H7 (cell line): Measurements from ENCODE around the gene SCRT2. TPM values are rescaled to one million over a fixed set of nuclear protein-coding genes. Genes with fewer than 3 reads are reported as not detected.
"Not testable (repeated sequence)": the region's sequence is repeated elsewhere in the genome, so short reads cannot be mapped to it uniquely, and the experiment has no call there.

ENCODE experiments used
- DNase-seq: peaks from one replicate; pipeline ENCODE4 v3.0.0; 2012
- H3K27me3 ChIP-seq: 2 replicates; pipeline ENCODE4 v1.6.0; 2011; ENCODE audit warnings: mild to moderate bottlenecking, low read length; ENCODE audit not compliant: control insufficient read depth, insufficient read depth
- H3K36me3 ChIP-seq: replicated peaks from 2 replicates; pipeline ENCODE4 v1.5.1; 2011; ENCODE audit warnings: low read length; ENCODE audit not compliant: control insufficient read depth, insufficient read depth
- H3K4me3 ChIP-seq: 2 replicates; pipeline ENCODE4 v1.5.1; 2011; ENCODE audit warnings: low read depth, mild to moderate bottlenecking, control low read depth, low read length, moderate library complexity; ENCODE audit not compliant: insufficient read depth
- total RNA-seq: library from RNA; depleted of rRNA; stranded (reverse); fragments of >200 nt; shearing (Covaris generic); gene quantifications from 2 replicates; pipeline ENCODE4 v1.2.3, GENCODE V29; 2014; rRNA removed

Gene SCRT2
- 0.03 TPM in 1 of 2 replicates, not detected in the other for total RNA-seq

DNA sequence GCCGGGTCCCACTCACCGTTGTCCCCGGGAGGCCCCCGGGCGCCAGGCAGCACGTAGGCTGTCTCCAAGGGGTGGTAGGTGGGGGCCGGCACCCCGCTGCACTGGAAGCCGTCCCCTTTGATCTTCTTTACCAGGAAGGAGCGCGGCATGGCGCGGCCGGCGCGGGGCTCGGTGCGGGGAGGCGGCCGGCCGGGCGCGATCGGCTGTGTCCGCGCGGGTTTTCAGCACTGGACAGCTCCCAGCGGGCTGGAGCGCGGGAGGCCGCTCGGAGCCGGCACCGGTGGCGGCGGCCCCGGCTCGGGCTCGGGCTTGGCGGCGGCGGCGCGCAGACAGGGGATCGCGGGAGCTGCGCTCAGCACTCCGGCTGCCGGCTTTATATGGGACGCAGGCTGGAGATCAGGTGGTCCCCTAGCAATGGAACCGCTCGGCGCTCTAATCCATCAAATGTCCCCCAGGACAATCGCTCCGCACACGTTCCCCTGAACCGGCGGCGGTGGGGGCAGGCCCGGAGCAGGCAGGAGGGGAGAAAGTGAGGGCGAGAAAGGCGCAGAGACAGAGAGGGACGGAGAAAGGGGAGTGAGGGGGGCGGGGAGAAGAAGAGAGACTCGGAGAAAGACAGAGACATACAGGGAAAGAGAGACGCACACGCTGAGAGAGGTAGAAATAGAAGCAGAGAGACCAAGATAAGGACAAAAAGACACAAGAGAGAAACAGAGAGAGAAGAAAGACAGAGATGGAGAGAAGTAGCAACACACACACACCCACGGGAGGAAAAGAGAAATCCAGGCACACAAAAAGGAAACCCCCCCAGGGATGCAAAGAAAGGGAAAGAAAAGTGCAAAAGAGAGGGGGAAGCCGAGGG, at the start of gene SCRT2:
Gene SCRT2 (minus strand): TSS at position 350 of the 862 bp plus-strand sequence. CDS start 201 bp downstream, at position 149.
- Histone ChIP-seq H3K36me3 (no peaks in the 10 kb centered on the region), H3K4me3 (peak within 1 kb of the TSS; percentile 56), H3K27me3 (peaks cover 35% of the 10 kb centered on the region)
- DNase-seq, result peak; percentile 97

DNA sequence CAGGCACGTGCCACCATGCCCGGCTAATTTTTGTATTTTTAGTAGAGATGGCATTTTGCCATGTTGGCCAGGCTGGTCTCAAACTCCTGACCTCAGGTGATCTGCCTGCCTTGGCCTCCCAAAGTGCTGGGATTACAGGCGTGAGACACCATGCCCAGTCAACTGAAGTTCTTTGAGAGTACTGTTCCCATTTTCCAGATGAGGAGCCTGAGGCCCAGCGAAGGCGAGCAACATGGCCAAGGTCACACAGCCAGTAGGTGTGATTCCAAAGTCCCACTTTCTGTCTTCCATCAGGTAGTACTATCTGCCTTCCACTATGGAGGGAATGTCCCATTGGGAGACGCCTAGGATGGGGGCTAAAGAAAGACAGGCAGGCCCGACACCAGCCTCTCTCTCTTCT, 49.2 kb upstream of the SCRT2 start:
- peaks cover 14% of the 10 kb centered on the region for H3K27me3 ChIP-seq
- not testable (repeated sequence) for H3K4me3 ChIP-seq, DNase-seq, H3K36me3 ChIP-seq

DNA sequence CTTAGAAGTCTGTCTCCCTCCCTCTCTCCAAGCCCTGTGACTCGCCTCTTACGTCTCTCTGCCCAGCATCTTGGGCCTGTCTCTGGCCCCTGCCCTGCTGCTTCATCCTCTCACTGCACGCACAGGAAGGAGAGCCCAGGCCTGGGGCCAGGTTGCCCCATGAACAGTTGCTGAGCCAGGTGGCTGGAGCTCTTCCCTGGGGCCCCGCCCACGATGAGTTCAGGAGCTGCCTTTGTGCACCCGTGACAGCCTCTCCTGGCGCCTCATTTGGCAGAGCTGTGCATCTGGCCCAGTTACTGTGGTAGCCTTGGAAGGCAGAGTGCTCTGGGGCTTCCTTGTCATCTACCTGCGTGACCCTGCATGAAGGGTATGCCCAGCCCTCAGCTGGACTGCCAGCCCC, 48.2 kb upstream of the SCRT2 start:
- H3K36me3 ChIP-seq, result no peaks in the 10 kb centered on the region
- DNase-seq, result peak; percentile 68

DNA sequence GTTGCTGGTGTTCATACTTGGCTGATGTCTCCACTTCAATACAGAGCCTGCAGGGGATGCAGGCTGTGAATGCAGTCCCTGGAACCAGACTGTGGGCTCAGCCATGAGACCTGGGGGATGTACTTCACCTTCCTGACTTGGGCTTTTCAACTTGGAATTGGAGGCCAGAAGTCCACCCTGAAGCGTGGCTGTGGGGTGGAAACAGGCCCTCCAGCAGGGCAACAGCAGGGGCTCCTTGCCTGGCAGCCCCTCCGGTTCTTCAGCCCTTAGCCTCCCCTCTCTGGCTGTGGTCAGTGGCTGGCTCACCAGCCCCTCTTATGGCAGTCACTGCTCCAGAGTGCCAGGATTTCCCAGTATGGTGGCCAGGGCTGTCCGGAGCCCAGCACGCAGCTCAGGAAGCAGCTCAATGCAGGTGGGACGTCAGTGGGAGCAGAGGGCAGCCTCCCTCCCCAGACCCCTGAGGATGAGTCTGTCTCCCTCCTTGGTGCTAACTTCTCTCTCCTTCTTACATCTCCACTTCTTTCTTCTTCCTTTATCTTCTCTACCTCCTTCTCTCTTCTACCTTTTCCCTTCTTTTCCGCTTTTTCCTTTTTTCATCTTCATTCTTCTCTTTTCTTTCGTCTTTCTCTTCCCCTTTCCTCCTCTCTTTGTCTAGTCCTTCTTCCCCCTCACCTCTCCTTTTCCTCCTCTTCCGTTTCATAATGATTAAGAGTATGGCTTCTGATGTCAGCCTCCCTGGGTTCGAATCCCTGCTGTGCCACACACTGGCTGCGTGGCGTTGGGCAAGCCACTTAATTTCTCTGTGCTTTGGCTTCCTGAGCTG, 47.4 kb upstream of the SCRT2 start:
- peak; percentile 38 for DNase-seq
- no peak overlapping the region for H3K4me3 ChIP-seq
- H3K27me3 ChIP-seq, result peaks cover 11% of the 10 kb centered on the region
- no peaks in the 10 kb centered on the region for H3K36me3 ChIP-seq

More for the DNA sequence above, 48.2 kb upstream of the SCRT2 start:
- H3K27me3 ChIP-seq, result peaks cover 14% of the 10 kb centered on the region
- no peak overlapping the region for H3K4me3 ChIP-seq

DNA sequence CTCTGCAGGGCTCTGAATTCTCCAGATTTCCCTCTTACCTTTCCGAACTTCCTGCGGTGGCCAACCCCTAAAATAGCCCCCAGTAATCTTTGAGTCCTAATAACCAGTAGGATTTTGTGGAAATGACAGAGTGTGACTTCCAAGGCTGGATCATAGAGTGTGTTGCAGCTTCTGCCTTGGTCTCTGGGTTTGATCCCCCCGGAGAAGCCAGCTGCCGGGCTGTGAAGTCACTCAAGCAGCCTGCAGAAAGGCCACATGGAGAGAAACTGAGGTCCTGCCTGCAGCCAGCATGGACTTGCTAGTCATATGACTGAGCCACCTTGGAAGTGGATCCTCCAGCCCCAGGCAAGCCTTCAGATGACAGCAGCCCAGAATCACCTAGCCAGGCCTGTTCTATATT, 46.3 kb upstream of the SCRT2 start:
- Histone ChIP-seq H3K36me3 (no peaks in the 10 kb centered on the region), H3K27me3 (peaks cover 4% of the 10 kb centered on the region), H3K4me3 (no peak overlapping the region)
- DNase-seq, result no peak

DNA sequence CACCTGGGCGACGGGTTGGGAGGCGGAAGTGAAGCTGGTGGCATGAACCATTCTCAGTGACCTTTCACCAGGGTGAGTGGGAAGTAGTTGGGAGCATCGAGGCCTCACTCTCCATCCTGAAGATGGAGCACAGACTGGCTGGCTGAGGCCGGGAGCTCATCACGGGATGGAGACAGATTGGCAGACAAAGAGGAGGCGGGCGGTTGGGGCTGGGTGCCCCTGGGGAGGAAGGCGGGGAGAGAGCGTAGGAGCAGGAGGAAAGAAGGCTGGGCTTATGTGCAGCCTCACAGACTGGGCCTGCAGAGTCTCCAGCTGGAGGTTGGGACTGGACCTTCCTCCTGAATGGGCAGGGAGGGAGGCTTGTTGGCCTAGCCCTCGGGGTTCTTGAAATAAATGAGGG, 44.2 kb upstream of the SCRT2 start:
- Histone ChIP-seq H3K27me3 (no peaks in the 10 kb centered on the region; the same call in 1 of the 2 replicates), H3K4me3 (no peak overlapping the region), H3K36me3 (no peaks in the 10 kb centered on the region)
- DNase-seq, result peak; percentile 76

DNA sequence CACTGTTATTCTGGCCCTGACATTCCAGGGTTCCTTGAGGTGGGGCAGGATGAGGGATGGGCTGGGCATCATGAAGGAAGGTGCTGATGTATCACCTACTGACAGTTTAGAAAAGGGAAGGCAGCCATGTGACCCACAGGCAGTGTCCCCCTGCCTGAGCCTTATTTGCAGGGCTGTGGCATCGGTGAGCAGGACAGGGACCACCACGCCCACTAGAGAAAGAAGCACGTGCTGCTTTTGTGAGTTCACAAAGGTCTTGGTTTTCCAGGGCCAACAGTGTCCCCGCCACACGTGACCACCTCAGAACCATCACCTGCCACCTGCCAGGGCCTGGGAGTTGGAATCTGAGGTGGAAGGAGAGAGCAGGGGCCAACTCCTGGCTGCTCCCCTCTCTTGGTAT, 43.5 kb upstream of the SCRT2 start:
- Histone ChIP-seq H3K4me3 (no peak overlapping the region), H3K27me3 (no peaks in the 10 kb centered on the region; the same call in 1 of the 2 replicates), H3K36me3 (no peaks in the 10 kb centered on the region)
- DNase-seq, result peak; percentile 13

DNA sequence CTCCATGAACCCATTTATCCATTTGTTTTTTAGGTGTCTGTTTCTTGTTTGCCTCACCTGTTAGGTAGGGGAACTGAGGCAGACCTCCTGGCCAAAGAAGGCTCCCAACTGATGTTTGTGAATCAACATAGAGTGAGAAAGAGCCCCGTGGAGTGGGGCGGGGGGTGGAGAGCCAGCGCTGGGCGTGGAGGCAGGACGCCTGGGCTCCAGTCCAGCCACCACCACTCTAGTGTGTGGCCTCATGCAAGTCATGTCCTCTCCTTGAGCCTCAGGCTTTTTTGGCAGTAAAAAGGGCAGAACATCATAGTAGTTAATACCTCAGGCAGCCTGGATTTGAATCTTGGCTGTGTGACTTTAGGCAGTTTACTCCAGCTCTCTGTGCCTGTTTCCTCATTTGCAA, 42.2 kb upstream of the SCRT2 start:
- Histone ChIP-seq H3K27me3 (no peaks in the 10 kb centered on the region), H3K4me3 (no peak overlapping the region), H3K36me3 (no peaks in the 10 kb centered on the region)
- DNase-seq, result peak; percentile 7

DNA sequence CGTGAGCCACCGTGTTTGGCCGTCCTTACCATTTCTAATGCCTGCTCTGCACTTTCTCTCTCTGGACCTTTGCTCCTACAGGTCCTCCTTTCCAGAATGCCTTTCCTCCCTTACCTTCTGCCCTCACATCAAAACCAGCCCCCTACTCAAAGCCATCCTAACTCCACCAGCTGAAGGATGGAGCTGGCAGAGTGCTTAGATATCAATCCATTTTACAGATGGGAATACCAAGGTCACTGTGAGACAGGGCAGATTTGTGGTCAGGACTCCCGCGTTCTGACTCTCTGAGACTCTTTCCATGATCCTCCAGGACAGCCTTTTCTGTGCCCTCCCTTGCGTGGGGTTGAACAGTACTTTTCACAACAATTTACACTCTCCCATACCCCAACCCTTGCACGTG, 41.7 kb upstream of the SCRT2 start:
- Histone ChIP-seq H3K36me3 (no peaks in the 10 kb centered on the region), H3K4me3 (no peak overlapping the region), H3K27me3 (no peaks in the 10 kb centered on the region)
- DNase-seq, result peak; percentile 7

DNA sequence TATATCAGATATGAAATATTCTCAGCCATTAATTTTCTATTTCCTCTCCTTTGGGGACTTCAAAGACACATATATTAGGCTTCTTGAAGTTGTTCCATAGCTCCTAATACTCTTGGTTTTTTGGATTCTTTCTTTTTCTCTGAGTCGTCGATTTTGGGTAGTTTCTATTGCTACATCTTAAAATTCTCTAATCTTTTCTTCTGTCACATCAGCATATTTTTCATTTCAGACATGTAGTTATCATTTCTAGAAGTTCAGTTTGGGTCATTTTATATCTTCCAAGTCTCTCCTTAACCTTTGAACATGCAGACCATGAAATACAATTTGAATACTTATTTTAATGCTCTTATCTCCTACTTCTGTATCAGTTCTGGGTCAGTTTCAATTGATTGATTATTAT, 38.9 kb upstream of the SCRT2 start:
- Histone ChIP-seq H3K27me3 (peaks cover 6% of the 10 kb centered on the region), H3K36me3 (no peaks in the 10 kb centered on the region), H3K4me3 (no peak overlapping the region)
- DNase-seq, result no peak

DNA sequence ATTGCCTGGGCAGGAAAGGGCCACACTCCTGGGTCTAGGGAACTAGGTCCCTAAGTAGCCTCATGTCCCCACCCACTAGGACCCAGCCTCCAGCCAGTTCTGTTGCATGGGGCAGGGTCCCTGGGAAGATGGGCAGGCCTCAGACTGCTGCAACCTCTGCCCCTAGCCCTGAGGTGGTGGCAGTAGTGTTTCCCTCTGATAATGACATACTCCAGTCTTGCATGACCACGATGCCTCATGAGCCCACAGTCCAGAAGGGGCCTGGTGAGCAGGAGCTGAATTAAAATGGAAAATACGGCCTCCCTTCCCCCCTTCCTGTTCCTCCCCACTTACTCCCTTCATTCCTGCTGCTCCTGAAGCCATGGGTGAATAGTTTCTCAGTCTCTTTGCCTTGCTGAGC, 36.0 kb upstream of the SCRT2 start:
- Histone ChIP-seq H3K4me3 (no peak overlapping the region), H3K27me3 (peaks cover 12% of the 10 kb centered on the region), H3K36me3 (no peaks in the 10 kb centered on the region)
- DNase-seq, result no peak

DNA sequence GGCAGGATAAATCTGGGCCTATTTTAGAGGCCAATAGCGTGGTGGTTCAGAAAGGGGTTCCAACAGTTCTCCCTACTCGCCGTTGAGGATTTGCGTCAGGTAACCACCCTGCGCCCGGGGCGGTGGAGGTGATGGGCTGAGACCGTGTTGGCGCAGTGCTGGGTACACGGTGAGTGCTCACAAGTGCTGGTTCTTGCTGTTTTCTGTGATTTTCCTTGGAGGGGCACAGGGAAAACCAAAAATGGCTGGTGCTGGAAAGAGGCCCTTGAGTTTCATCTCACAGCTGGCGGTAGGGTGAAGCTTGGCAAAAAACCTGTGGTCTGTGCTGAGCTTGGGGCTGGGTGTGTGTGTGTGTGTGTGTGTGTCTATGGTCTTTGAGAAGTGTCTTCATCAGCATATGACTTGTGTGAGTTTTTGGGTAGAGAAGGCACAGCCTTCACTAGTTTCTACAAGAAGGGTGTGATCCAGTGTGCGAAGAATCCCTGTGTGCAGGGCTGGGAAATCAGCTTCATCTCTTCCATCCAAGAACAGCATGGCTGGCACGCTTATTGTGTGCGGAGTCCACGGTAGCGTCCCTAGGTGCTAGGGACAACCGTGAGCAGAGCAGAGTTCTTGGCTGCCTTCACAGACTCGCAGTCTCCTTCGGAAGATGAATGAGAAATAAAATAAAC, 35.3 kb upstream of the SCRT2 start:
- no peaks in the 10 kb centered on the region for H3K36me3 ChIP-seq
- H3K27me3 ChIP-seq, result peaks cover 12% of the 10 kb centered on the region
- H3K4me3 ChIP-seq, result no peak overlapping the region
- DNase-seq, result no peak

DNA sequence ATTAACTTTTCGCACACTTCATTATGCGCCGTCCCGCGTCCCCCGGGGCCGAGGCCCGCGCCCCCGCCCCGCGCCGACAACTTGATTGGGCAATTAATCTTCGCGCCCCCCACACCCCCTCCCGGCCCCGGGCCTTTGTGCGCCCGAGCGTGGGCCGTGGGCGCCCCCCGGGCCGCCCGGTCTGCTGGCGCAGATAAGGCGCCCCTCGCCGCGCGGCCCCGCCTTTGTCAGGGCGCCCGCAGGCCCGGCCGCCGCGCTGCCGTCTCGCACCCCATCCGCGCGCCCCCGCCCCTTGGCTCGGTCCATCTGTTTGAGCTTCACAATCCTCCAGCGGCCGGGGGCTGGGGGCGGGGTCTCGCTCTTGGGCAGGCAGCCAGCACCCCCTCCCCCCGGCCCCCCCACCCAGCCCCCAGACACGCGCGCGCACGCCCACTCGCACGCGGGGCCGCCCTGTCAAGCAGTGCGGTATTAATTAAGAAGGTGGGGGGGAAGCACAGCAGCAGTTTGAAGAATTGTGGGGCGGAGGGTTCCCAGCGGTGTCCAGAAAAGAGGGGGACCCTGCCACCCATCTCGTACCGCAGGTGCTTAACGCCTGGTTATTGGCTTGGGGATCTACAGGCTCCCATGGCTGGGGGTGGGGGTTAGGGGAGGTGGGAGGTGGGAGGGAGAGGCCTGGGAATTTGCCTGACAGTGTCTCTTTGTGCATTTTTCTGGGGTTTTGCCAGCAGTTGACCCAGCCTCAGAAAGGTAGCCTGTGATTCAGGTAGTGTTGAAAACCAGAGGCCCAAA, 34.6 kb upstream of the SCRT2 start:
- Histone ChIP-seq H3K4me3 (peak overlapping the region; percentile 46), H3K36me3 (no peaks in the 10 kb centered on the region), H3K27me3 (peaks cover 12% of the 10 kb centered on the region)
- DNase-seq, result peak; percentile 87

DNA sequence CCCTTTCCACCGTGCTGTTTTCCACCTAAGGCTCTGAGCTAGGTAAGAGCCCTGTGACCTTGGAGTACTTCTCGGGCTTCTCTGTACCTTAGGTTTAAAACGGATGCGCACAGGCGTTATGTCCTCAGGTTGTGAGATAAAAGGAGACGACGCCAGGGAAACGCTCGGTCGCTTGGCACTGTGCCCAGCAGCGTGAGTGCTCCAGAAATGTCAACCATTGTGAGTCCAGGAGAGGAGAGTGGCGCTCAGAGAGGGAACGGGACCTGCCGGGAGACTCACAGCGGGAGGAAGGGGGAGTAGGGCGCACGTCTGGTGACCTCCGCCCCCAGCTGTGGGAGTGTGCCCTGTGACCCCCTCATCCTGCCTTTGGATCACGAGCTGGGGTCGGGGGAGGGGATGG, 33.8 kb upstream of the SCRT2 start:
- Histone ChIP-seq H3K27me3 (peaks cover 12% of the 10 kb centered on the region), H3K36me3 (no peaks in the 10 kb centered on the region), H3K4me3 (peak overlapping the region; percentile 46)
- DNase-seq, result no peak
